GM21515 (cell line): ENCODE data around the gene TRIM68.

ENCODE experiments used
- ATAC-seq: cut with Tn5 transposase; IDR thresholded peaks from one replicate; pipeline ENCODE4 v1.9.1; 2021; ENCODE audit not compliant: unreplicated experiment

TRIM68 gene

GRCh38 chr11:4607781-4608666 is at the start of gene TRIM68:
Gene TRIM68, minus strand, starts transcription at chr11:4608231. Its CDS starts 2,727 bp downstream, at chr11:4605504.
- peak; percentile 100 for ATAC-seq

- no peak for ATAC-seq
Measured at GRCh38 chr11:4654635-4655369, 46.8 kb upstream of the TRIM68 start.

- ATAC-seq, result no peak
Measured at GRCh38 chr11:4647766-4648165, 39.7 kb upstream of the TRIM68 start.

- no peak for ATAC-seq
Measured at GRCh38 chr11:4645974-4646373, 37.9 kb upstream of the TRIM68 start.

- no peak for ATAC-seq
Measured at GRCh38 chr11:4644233-4644632, 36.2 kb upstream of the TRIM68 start.

GRCh38 chr11:4643682-4644081 is 35.7 kb upstream of the TRIM68 start, which contains the start of gene OR51E1:
Gene OR51E1, plus strand, starts transcription at chr11:4643982. Its CDS starts 8,545 bp downstream, at chr11:4652527.
- no peak for ATAC-seq

- no peak for ATAC-seq
Measured at GRCh38 chr11:4643076-4643475, 35.0 kb upstream of the TRIM68 start.

GRCh38 chr11:4642043-4642442 is 34.0 kb upstream of the TRIM68 start:
- ATAC-seq, result no peak

GRCh38 chr11:4641501-4641900 is 33.5 kb upstream of the TRIM68 start:
- no peak for ATAC-seq

- no peak for ATAC-seq
Measured at GRCh38 chr11:4639931-4640330, 31.9 kb upstream of the TRIM68 start.

- ATAC-seq, result no peak
Measured at GRCh38 chr11:4637662-4638047, 29.6 kb upstream of the TRIM68 start.

GRCh38 chr11:4636962-4637661 is 29.1 kb upstream of the TRIM68 start, which contains the start of gene OR51D1:
Gene OR51D1, plus strand, starts transcription at chr11:4637477. Its CDS starts 2,314 bp downstream, at chr11:4639791.
- peak; percentile 96 for ATAC-seq

- no peak for ATAC-seq
Measured at GRCh38 chr11:4636136-4636535, 28.1 kb upstream of the TRIM68 start.

GRCh38 chr11:4626207-4627099 is 18.4 kb upstream of the TRIM68 start:
- ATAC-seq, result peak; percentile 64

- ATAC-seq, result no peak
Measured at GRCh38 chr11:4619514-4619913, 11.5 kb upstream of the TRIM68 start.

- ATAC-seq, result no peak
Measured at GRCh38 chr11:4615856-4616444, 7.9 kb upstream of the TRIM68 start.

- ATAC-seq, result no peak
Measured at GRCh38 chr11:4611986-4612385, 4.0 kb upstream of the TRIM68 start.

- no peak for ATAC-seq
Measured at GRCh38 chr11:4610258-4610935, 2.4 kb upstream of the TRIM68 start.

- ATAC-seq, result no peak
Measured at GRCh38 chr11:4607096-4607495, 935 bp downstream of the TRIM68 start.
